A172 (cell line): Measurements from ENCODE around the gene BABAM2. TPM values are rescaled to one million over a fixed set of nuclear protein-coding genes. Genes with fewer than 3 reads are reported as not detected.

Experiments used
- DNase-seq: peaks from one replicate; pipeline ENCODE4 v3.0.0-alpha.2; 2015; ENCODE audit warnings: low spot score
- total RNA-seq: library from RNA; depleted of rRNA; stranded (reverse); fragments of >200 nt; shearing (Covaris generic); gene quantifications from 2 replicates; pipeline ENCODE4 v1.2.3, GENCODE V29; 2014

BABAM2 gene
- total RNA-seq, 1 experiment from 2014 or later: 36.5 TPM

DNA sequence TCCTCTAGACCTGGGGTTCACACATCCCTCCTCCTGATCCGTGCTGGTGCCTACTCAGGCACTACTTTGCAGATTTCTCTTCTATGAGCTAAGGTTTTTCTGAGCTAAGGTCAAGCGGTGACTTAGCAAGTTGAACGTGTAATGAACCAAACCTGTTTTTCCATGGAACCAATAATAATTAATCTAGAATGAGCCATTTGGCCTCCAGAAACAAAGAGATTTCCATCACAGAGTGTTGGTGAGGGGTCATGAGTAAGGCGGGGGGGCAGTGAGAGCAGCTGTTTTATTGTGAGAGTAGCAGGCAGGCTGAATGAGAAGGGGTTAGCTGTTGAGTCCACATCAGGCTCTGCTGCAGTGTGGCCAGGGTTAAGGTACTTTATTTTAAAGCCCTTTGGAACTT lies 390.1 kb downstream of the BABAM2 start:
- no peak for DNase-seq

DNA sequence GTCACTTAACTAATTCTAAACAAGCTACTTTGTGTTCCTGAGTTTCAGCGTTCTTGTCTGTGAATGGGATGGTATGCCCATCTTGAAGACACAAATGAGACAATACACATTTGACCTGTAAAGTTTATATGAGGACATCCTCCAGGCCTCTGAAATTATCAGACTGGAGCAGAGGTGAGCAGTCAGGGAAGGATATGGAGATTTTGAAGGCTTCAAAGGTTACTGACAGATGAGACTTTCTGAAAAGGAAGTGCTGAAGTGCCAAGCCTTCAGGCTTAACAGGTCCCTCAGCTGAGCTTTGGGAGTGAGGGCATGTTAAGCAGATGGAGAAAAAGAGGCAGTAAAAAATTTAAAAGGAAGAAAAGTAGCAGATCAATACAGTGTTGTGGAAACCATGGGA lies 391.2 kb downstream of the BABAM2 start:
- DNase-seq: no peak

DNA sequence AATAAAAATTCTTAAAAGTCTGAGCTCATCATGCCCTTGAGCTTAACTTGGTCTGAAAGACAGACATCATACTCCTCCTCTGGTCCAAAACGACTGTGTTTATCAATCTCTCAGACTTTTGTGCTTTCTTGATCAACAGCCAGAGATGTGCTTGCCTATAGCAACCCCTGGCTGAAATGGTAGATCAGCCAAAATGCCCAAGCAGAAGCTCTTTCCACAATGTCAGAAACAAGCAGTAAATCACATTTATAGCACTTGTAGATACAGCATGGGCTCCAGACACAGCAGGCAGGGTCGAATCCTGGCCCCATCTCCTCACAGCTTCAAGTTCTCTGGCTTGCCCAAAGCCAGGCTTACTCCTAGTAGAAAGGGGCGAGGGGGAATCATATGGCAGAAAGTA lies 391.7 kb downstream of the BABAM2 start:
- no peak for DNase-seq

DNA sequence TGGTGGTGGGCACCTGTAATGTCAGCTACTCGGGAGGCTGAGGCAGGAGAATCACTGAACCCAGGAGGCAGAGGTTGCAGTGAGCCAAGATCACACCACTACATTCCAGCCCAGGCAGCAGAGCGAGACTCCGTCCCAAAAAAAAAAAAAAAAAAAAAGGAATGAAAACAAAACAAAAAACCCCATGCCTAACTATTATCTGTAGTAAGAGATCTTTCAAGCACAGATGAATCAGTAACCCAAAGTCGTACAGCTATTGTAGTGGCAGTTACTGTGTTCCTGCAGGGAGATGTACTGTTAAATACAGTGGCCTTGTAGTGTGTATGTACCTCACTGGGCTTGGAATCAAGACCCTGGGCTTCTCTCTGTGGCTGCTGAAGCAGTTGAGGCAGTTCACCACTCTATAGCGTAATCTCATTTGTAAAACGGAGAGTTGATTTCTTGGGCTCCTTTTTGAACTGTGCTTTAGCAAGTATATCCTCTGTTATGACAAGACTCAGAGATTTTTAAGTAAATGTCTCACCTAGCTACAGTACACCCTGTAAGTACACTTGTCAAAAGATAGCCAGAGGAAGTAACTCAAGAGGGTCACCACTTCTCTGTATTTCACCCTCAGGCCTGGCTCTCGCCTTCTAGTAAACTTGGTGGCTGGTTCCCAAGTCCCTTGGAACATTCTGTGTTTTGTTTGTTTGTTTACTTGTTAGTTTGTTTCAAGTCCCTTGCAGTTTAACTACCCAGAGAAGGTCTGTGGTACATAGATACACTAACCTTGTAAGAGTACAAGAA lies 392.5 kb downstream of the BABAM2 start:
- no peak for DNase-seq

DNA sequence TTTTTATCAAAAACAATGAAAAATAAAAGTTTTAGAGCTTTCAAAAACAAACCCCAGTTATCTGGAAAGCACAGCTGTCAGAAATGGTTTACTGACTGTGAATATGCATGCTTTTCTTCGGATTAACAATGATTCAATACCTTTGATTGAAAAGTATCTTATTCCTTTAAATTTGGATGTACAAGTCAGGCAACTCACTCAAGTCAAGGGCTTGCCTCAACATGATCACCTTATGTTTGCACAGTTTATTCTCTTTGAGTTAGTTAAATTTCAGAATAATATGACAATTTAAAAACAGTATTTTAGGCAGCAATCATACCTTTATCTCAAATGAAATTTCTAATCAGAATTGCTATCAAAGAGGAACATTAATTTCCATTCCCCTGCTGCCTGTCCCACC lies 393.3 kb downstream of the BABAM2 start:
- no peak for DNase-seq

DNA sequence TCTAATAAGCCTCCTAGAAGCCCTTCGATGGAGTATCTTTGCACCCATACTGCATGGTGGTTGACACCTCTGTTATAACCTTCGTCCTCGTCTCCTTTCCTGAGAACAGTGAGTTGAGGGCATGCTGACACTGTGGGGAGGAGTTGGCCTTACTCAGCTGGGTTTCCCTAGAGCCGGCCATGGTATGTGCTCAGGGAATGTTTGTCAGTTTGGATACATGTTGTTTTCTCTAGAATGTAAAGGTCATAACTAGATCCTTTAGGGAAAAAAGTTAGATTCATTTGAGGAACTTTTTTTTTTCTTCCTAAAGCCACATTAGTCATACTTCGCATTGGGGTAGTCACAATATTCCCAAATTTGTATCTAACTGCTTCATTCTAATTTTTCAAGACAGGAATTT lies 396.1 kb downstream of the BABAM2 start:
- no peak for DNase-seq

DNA sequence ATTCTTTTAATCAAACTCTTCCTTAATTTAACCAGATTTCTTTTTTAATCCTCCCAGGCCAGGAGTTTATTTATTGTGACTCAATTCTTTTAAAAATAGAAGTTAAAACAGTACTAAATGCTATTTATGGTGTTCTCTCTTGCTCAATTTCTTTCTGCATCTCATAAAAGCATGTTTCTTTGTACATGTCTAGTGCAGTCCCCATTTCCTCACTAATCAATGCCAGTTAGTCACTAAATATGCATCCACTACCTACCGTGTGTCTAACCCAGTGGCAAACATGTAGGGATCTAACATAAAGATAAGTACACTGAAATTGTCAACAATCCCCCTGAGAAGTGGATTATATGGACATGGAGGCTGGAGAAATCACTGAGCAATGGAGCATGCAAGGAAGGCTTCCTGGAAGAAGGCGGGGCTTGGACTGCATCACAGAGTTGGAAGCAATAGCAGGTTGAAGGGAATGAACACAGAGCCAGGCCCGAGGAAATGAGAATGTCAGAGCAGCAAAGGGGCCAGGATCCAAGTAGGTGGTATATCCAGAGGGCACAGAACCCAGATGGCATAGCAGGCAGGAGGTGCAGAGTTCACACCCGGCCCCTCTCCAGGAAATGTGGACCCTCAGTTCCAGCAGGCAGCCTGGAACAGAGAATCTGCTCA lies 396.9 kb downstream of the BABAM2 start:
- DNase-seq: no peak

DNA sequence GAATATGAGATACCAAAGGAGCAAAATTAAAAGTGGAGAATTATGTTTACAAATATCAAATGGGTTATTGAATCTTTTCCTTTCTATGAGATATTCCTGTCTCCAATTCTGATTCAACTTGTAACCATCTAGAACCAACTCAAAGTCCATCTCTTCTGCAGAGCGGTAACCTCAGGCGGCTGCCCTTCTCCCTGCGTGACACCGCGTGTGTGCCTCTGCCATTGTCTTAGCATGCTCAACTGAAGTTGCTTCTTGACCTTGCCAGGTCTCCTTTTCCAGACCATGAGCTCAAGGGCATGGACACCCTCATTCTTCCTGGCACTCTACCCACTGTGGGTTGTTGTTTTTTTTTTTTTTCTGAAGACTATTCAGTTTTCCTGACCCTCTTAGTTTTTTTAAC lies 398.1 kb downstream of the BABAM2 start:
- DNase-seq: no peak

DNA sequence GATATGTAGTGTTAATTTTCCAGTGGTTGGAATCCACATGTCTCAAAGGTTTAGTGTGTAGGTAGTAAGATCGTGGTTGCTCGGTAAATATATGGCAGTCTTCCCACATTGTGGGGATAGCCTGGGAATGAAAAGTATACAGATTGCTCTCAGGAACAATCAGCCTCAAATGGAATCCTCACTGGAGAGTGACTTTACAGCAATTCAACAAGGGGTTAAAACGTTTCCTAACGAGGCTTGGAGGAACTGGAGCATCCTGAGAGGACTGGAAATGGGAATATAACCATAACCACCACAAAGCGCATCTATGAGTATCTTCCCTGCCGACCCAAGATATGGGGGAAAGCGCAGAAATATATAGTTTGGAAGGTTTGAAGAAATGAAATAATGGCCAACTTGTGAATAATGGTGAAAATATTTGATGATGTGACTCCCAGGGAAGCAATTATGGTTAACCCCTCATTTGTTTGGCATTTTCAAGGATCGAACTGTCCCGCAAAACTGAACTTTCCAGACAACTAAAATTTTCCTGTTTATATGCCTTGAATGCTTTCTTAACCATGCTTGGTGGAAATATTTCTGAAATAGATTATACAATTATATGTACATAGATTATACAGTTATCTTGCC lies 401.4 kb downstream of the BABAM2 start:
- no peak for DNase-seq

DNA sequence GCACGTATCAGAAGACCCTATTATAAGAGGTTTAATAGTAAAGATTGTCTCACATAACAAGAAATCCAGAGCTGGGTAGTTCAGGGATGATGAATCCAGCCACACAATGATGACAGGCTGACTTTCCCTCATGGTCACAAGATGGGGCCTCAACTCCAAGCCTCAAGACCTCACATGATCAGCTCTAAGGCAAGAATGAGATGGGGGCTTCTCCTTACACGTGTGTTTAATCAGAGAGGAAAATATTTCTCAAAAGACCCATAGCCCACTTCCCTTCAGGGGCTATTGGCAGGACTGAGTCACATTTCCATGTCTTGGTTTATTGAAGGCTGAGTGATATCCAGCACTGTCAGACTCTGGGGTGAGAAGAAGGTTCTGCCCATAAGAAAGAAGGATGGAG lies 402.0 kb downstream of the BABAM2 start:
- DNase-seq: no peak

DNA sequence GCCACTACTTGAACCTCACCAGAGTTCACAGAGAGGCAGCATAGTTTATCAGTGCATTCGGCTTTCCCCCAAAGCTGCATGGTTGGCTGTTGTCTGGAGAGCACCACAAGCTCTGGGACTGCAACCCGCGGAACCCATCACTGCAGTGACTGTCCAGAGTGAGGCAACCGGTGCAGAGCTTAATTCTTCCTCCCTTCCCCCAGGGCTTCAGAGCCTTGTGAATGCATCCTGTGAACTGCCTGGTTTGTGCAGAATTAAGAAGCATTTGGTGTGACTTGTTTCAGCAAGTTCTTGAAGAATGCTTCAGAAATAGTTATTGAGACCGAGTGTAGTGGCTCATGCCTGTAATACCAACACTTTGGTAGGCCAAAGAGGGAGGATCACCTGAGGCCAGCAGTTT lies 402.9 kb downstream of the BABAM2 start:
- no peak for DNase-seq

DNA sequence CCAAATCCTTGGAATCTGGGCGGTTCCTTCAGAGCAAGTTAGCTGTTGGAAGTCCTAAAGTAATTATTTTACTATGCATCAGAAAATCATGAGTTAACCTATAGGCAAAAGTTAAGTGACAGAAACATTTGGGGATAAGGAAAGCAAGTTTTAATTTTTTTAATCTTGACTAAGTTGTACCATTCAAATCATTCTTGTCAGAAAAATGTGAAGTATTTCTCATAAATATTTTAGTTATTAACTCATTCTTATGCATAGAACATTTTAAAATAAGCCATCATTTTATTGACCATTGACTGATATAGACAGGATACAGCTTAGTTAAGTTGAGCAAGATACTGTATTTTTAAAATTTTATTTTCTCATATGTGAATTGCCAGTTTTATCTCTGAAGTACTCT lies 403.9 kb downstream of the BABAM2 start:
- no peak for DNase-seq

DNA sequence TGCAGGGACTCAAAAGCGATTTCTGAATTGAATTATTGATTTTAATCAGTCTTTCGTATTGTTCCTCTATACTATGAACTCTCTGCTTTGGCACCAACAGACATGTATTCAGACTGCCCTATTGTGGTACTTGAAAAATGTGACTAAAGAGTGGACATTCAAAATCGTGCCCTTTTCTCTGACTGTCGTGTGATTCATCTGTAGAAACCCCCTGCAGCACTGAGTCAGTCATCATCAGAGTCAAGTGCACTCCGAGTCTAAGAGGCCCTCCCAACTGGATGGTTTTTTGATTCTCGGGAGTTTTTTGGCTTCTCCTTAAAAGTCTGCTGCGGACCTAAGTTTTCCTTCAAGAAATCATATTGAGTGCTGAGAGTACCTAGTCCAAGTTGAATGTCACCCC lies 405.7 kb downstream of the BABAM2 start:
- DNase-seq: peak; percentile 85

DNA sequence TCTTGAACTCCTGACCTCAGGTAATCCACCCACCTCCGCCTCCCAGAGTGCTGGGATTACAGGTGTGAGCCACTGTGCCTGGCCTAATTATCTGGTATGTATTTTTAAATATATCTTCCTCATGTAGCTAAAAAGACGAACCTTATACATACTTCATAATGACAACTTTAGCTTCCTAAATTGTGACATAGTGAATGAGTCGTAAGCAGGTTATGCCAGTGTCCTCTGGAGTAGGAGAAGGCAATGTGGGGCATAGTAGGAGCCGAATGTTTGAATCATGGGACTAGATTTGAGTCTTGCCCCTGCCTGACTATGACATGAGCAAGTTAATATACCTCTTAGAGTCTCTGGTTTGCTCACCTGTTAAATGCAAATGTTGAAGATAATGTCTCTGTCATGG lies 406.4 kb downstream of the BABAM2 start:
- peak; percentile 59 for DNase-seq

DNA sequence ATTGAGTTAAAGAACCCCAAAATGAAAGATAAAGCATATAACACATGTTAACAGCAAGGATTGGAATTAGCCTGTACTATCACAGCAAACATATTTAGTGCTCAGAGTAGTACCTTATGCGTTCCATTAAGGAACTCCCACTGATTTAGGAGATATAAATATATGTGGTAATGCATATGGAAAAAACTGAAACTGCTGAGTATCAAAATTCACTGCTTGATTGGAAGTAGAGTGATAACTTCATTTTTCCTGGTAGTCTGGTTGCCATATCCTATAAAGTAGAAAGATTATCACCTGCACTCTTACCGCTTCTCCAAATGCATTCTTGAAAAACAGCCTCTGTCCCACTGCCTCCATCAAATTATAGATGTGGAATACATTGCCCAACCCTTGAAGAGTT lies 407.0 kb downstream of the BABAM2 start:
- no peak for DNase-seq

DNA sequence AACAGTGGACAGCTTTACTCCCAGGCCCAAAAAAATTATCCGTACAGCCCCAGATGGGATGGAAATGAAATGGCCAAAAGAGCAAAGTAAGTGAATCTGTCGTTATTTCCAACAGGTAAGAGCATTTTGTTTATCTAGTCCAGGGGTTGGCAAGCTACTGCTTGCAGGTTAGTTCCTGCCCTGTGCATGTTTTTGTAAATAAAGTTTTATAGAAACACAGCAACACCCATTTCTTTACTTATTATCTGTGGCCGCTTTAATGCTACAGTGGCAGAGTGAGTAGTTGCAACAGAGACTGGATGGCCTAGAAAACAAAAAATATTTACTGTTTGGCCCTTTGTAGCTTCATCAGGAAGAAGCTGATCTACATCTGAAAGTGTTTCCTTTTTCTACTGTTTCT lies 407.9 kb downstream of the BABAM2 start:
- DNase-seq: no peak

DNA sequence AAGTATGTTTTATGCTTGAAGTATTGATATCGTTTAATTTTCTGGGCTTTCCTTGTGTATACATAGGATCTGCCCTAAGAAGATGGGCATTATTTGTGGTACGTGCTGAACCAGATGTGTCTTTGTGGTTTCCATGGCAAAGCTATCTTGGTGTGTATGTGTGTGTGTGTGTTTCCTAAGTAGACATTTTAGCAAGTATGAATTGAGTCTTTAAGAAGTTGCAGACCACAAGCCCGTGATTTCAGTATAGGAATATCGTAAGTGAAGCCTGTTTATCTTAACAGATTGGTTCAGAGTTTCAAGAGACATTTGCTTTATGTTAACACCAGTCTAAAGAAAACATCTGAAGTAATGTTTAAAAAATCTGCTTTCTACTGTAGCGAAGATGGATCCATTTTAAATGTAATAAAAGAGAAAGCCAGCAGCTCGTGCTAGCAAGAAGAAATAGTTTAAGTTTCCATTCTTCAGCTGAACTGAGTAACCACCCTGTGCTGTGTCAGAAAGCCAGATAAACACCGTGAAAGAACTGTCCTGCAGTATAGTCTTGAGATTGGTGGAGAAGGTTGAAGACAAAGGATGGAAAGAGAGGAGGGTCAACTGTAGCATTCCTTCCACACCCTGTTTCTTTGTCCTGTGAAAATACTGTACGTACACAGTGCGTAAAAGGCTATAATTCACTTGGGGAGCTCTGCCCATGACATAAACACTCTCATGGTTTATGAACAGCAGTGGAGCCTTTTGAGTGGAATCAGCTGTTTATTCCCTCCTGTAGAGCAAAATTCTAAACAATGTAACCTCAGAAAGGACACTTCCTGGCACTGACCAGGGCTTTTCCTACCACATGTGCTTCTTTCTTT lies 410.2 kb downstream of the BABAM2 start:
- DNase-seq: peak; percentile 54

DNA sequence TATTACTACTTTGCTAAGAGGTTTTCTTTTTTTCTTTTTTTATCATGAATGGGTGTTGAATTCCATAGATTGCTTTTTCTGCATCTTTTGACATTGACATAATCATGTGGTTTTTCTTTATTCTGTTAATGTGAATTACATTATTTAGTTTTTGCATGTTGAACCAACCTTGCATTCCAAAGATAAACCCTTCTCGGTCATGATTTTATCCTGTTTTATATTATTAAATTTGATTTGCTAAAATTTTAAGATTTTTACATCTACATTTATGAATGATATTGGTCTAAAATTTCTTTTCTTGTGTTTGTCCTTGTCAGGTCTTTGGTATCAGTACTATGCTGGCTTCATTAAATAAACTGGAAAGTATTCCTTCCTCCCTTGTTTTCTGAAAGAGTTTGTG lies 414.7 kb downstream of the BABAM2 start:
- no peak for DNase-seq

DNA sequence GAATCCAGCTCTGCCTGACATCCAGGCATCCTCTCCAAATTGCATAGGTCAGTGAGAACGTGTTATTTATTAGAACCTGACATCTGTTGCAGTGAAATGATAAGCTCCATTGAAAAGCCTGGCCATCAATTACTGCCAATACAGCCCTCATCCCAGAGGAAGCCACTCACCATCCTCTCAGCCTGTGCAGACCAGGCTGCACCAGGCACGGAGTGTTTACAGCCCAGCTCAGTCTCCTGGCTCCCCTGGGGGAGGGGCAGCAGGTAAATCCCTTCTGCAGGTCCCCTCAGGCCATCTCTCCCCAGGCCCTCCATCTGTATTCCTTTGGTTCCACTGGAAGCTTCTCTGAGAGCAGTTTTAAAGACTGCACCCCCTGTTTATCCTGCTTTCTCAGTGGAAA lies 419.6 kb downstream of the BABAM2 start:
- no peak for DNase-seq

DNA sequence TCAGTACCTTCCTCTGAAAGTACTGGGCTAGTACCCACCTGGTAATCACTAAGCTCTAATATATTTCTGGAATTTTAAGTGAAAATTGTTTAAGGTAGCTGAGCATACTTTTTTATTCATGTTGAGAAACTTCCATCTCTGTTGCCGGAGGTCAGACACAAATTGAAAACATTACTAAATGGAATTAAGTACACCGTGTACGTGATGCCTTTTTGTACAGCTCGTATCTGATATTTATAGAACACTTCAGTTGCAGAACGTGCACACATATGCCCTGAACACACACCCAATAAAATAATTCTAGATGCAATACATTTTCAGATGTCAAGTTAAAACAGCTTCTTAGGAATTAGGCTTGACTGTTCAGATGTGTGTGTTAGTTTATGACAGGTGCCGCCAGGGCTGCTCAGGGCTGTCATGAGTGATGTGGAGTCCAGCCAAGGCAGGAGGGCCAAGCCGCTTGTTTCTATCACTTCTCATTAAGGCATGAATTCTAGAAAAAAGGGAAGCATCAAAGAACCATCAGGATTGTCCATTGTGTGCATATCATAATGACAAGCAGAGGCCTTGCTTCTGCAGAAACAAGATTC lies 421.2 kb downstream of the BABAM2 start:
- no peak for DNase-seq

DNA sequence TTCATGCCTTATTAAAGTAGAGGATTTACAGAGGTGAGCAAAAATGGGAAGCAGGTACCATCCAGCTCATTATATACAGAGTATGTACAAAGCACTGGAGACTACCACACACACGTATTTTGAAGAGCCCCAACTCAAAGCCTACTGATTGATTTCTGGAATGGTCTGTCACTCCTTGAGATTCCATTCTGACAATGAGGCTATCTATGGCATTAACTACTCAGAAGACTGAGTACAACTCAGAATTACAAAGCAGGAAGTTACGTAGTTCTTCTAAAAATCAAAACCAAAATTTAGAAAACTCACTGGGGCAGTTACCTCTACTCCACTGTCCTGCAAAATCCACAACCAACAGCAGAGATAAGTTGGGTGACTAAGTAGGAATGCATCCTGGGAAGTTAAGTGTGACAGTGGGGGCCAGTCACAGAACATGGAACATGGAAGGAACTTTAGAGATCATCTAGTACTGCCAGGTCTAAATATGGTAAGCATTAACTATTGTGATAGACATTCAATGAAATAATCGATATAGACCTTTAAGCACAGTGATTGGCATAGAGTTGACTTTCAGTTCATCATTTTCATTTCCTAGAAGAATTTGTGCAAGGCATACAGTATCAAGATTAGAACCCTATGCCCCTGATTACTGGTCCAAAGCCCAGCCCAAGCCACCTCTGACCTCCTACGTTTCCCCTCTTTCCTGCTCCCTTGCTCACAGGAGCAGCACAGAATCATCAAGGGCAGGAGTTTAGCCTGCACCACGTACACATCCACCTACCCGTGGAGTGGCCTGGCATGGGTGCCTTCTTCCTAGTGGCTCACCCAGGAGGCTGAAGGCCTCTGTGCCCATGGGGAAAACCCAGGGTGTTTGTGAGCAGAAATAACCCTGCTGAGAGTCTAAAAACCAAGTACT lies 422.0 kb downstream of the BABAM2 start:
- no peak for DNase-seq
